ENCODE results near the gene COL26A1. TPM values are rescaled to one million over a fixed set of nuclear protein-coding genes. Genes with fewer than 3 reads are reported as not detected.

COL26A1 gene
- polyA plus RNA-seq, 1 experiment, result 0.48 TPM

DNA sequence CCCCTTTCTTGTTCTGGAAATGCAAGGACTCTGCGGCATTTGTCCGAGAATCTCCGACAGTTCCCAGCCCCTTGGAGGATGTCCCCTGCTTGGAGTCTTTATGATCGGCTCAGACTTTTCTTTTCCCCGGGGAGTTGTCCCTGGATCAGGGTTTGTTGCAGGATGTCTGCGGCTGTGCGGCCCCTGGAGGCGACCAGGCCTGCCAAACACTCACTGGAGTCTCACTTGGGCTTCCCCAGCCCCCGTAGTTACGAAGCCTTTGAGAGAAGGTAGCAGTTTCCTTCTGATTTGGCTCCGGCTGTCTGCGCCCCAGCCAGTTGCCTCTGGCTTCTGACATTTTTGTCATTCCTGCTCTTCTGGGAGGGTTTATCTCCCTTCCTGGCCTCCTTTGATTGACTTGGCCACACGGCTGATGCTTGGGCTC lies 16.1 kb downstream of the COL26A1 start:
- ChIA-PET CTCF (interaction anchor here (1.6 kb wide), 1 partner anchor 33 kb away, joined by 4 read pairs; no protein-coding TSS in a partner anchor), POLR2A (no interaction called here)
- no peaks in the 10 kb centered on the region for H3K27me3 ChIP-seq (ENCODE audit: control insufficient read depth, insufficient read depth, low read length)
- DNase-seq (ENCODE audit: low read depth), result no peak
- TF ChIP-seq, protein P1, sequence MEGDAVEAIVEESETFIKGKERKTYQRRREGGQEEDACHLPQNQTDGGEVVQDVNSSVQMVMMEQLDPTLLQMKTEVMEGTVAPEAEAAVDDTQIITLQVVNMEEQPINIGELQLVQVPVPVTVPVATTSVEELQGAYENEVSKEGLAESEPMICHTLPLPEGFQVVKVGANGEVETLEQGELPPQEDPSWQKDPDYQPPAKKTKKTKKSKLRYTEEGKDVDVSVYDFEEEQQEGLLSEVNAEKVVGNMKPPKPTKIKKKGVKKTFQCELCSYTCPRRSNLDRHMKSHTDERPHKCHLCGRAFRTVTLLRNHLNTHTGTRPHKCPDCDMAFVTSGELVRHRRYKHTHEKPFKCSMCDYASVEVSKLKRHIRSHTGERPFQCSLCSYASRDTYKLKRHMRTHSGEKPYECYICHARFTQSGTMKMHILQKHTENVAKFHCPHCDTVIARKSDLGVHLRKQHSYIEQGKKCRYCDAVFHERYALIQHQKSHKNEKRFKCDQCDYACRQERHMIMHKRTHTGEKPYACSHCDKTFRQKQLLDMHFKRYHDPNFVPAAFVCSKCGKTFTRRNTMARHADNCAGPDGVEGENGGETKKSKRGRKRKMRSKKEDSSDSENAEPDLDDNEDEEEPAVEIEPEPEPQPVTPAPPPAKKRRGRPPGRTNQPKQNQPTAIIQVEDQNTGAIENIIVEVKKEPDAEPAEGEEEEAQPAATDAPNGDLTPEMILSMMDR (IDR thresholded peaks at IDR 0.05; ENCODE audit: insufficient read depth, low read depth, low read length), result peak; percentile 34; the same call in 1 of the 2 replicates
- H3K36me3 ChIP-seq (ENCODE audit: control insufficient read depth, insufficient read depth, low read length), result no peaks in the 10 kb centered on the region
- no peak overlapping the region for H3K4me3 ChIP-seq (ENCODE audit: low read depth, low read length)

DNA sequence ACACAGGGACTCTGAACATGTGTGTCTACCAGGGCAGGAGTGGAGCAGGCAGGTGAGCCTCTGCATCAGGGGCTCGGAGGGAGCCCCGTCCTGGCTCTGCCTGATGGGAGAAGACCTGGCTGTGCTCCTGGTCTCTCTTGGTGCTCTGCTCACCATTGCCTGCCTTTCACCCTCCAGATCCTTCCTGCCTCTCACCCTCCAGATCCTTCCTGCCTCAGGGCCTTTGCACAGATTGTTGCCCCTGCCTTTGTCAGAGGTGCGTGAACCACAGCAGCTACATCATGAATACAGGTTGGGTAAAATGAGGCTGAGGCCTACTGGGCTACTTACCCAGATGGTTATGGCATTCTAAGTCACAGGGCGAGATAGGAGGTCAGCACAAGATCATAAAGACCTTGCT lies 16.6 kb downstream of the COL26A1 start:
- DNase-seq (ENCODE audit: low read depth), result no peak
- Histone ChIP-seq H3K4me3 (ENCODE audit: low read depth, low read length) (no peak overlapping the region), H3K36me3 (ENCODE audit: control insufficient read depth, insufficient read depth, low read length) (no peaks in the 10 kb centered on the region), H3K27me3 (ENCODE audit: control insufficient read depth, insufficient read depth, low read length) (no peaks in the 10 kb centered on the region)
- CTCF ChIA-PET, result no interaction called here
- POLR2A ChIA-PET, result no interaction called here
- TF ChIP-seq, protein P1 (IDR thresholded peaks at IDR 0.05; ENCODE audit: insufficient read depth, low read depth, low read length), result no peak

DNA sequence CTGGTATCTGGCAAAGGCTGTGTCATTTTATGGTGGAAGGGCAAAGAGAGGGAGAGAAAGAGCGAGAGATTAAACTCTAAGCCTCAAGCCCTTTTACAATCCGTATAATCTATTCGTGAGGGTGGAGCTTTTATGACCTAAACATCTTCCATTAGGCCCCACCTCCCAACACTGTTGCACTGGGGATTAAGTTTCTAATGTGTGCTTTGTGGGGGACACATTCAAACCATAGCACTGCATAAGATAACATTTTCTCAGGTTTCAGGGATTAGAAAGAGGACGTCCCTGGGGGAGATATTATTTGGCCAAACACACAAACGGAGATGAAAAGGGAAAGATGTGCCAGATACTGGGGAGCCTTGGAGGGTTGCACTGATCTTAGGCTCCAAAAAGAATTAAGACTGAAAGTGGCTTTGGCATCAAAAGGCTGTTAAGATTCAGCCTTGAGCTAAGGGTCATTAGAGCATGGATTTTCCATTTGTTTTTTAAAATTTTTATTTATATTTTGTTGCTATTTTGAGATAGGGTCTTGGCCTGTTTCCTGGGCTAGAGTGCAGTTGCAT lies 19.0 kb downstream of the COL26A1 start:
- TF ChIP-seq, protein P1 (IDR thresholded peaks at IDR 0.05; ENCODE audit: insufficient read depth, low read depth, low read length), result no peak
- Histone ChIP-seq H3K27me3 (ENCODE audit: control insufficient read depth, insufficient read depth, low read length) (peaks cover under 1% of the 10 kb centered on the region), H3K36me3 (ENCODE audit: control insufficient read depth, insufficient read depth, low read length) (no peaks in the 10 kb centered on the region), H3K4me3 (ENCODE audit: low read depth, low read length) (no peak overlapping the region)
- POLR2A ChIA-PET, result no interaction called here
- DNase-seq (ENCODE audit: low read depth), result no peak
- CTCF ChIA-PET, result no interaction called here

- H3K27me3 ChIP-seq (ENCODE audit: control insufficient read depth, insufficient read depth, low read length), result peaks cover 2% of the 10 kb centered on the region
- ChIA-PET POLR2A (no interaction called here), CTCF (interaction anchor here (0.6 to 4.8 kb wide), 7 partner anchors 10 to 888 kb away, joined by 3 to 28 read pairs (median 3); no protein-coding TSS in a partner anchor)
Measured at GRCh38 chr7:101382937-101383336, 20.3 kb downstream of the COL26A1 start.

DNA sequence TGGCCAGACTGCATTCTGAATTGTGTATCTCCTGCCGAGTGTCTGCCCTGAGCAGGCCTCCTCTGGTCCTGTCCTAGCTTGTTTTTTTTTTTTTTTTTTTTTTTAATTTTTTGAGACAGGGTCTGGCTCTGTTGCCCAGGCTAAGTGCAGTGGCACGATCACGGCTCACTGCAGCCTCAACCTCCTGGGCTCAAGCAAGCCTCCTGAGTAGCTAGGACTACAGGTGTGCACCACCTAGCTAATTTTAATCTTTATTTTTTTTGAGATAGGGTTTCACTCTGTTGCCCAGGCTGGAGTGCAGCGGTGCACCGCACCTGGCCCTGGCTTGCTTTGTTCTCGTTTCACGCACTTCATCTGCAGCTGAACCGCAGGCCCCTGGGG lies 23.5 kb downstream of the COL26A1 start:
- CTCF ChIA-PET, result interaction anchor here (1.1 to 4.8 kb wide), 4 partner anchors 9 to 25 kb away, joined by 3 to 28 read pairs (median 4); no protein-coding TSS in a partner anchor
- TF ChIP-seq, protein P1 (IDR thresholded peaks at IDR 0.05; ENCODE audit: insufficient read depth, low read depth, low read length), result no peak

More at GRCh38 chr7:101382937-101383336, 20.3 kb downstream of the COL26A1 start:
- TF ChIP-seq, protein P1 (IDR thresholded peaks at IDR 0.05; ENCODE audit: insufficient read depth, low read depth, low read length), result no peak
- no peak overlapping the region for H3K4me3 ChIP-seq (ENCODE audit: low read depth, low read length)
- no peak for DNase-seq (ENCODE audit: low read depth)
- H3K36me3 ChIP-seq (ENCODE audit: control insufficient read depth, insufficient read depth, low read length), result no peaks in the 10 kb centered on the region

More for the DNA sequence above, 23.5 kb downstream of the COL26A1 start:
- Histone ChIP-seq H3K36me3 (ENCODE audit: control insufficient read depth, insufficient read depth, low read length) (no peaks in the 10 kb centered on the region), H3K4me3 (ENCODE audit: low read depth, low read length) (no peak overlapping the region), H3K27me3 (ENCODE audit: control insufficient read depth, insufficient read depth, low read length) (peaks cover 2% of the 10 kb centered on the region)
- DNase-seq (ENCODE audit: low read depth), result no peak
- POLR2A ChIA-PET, result no interaction called here

All from BJ (cell line).